GM12892 (cell line): ENCODE measurements around the gene GREB1L. TPM values are rescaled to one million over a fixed set of nuclear protein-coding genes. Genes with fewer than 3 reads are reported as not detected.
"Not testable (repeated sequence)": the region's sequence is repeated elsewhere in the genome, so short reads cannot be mapped to it uniquely, and the experiment has no call there.

Experiments
- DNase-seq: peaks from one replicate; pipeline ENCODE4 v3.0.0; 2011; ENCODE audit not compliant: insufficient read length
- FAIRE-seq: peaks from 2 replicates; lab custom pipeline; 2011; peaks lifted over from hg19 to GRCh38; lab: Jason Lieb, UNC
- POLR2A ChIP-seq: IDR thresholded peaks from 2 replicates; pipeline ENCODE4 v1.6.1; 2011; ENCODE audit warnings: low read depth, low read length, control low read depth
- POLR2AphosphoS5 ChIP-seq: IDR thresholded peaks from 2 replicates; pipeline ENCODE4 v1.6.1; 2011; ENCODE audit warnings: low read depth, low read length, control low read depth
- TAF1 ChIP-seq: IDR thresholded peaks from 2 replicates; pipeline ENCODE4 v1.6.1; 2011; ENCODE audit warnings: low read depth, mild to moderate bottlenecking, control low read depth, low read length, borderline replicate concordance
- polyA plus RNA-seq: library from polyadenylated mRNA; unstranded; fragments of >200 nt; gene quantifications from one replicate; pipeline ENCODE4 v1.2.1, GENCODE V29; 2012; ENCODE audit warnings: missing spikeins, inconsistent platforms; ENCODE audit not compliant: missing spikeins

GREB1L gene
- 0.38 TPM for polyA plus RNA-seq

GRCh38 chr18:21242141-21242779, at the start of gene GREB1L:
Gene GREB1L (plus strand): TSS chr18:21242232. CDS start chr18:21383519, 141,287 bp downstream.
- FAIRE-seq (no peak), DNase-seq (peak; percentile 22)
- TF ChIP-seq TAF1, result no peak
- no peak for TF ChIP-seq POLR2A
- TF ChIP-seq POLR2AphosphoS5, result no peak

GRCh38 chr18:21192308-21192624, 49.8 kb upstream of the GREB1L start:
- no peak for TF ChIP-seq TAF1
- TF ChIP-seq POLR2AphosphoS5, result no peak
- TF ChIP-seq POLR2A, result no peak
- DNase-seq, result no peak
- FAIRE-seq, result no peak

GRCh38 chr18:21194871-21195771, 46.9 kb upstream of the GREB1L start:
- DNase-seq, result no peak
- FAIRE-seq, result peak; percentile 40
- TF ChIP-seq TAF1 (no peak), POLR2A (no peak), POLR2AphosphoS5 (no peak)

GRCh38 chr18:21196426-21196825, 45.6 kb upstream of the GREB1L start:
- no peak for TF ChIP-seq TAF1
- TF ChIP-seq POLR2AphosphoS5, result no peak
- TF ChIP-seq POLR2A, result no peak
- DNase-seq (no peak), FAIRE-seq (no peak)

- FAIRE-seq (no peak), DNase-seq (no peak)
- no peak for TF ChIP-seq POLR2AphosphoS5
- TF ChIP-seq TAF1, result no peak
- no peak for TF ChIP-seq POLR2A
These were observed 38.9 kb upstream of the GREB1L start for GRCh38 chr18:21203126-21203525.

- TF ChIP-seq TAF1 (no peak), POLR2A (no peak)
- FAIRE-seq (no peak), DNase-seq (no peak)
These were observed 38.3 kb upstream of the GREB1L start for GRCh38 chr18:21203542-21204241.

GRCh38 chr18:21205695-21206094, 36.3 kb upstream of the GREB1L start:
- FAIRE-seq, result no peak
- TF ChIP-seq TAF1 (no peak), POLR2A (no peak), POLR2AphosphoS5 (no peak)
- DNase-seq, result no peak

GRCh38 chr18:21210278-21210677, 31.8 kb upstream of the GREB1L start:
- FAIRE-seq (no peak), DNase-seq (no peak)
- TF ChIP-seq POLR2AphosphoS5 (no peak), POLR2A (no peak), TAF1 (no peak)

- no peak for TF ChIP-seq TAF1
- no peak for TF ChIP-seq POLR2AphosphoS5
- TF ChIP-seq POLR2A, result no peak
- DNase-seq (no peak), FAIRE-seq (no peak)
These were observed 31.2 kb upstream of the GREB1L start for GRCh38 chr18:21210784-21211183.

- DNase-seq, FAIRE-seq: not testable (repeated sequence)
These were observed 27.6 kb upstream of the GREB1L start for GRCh38 chr18:21214409-21214808.

- TF ChIP-seq POLR2AphosphoS5 (no peak), TAF1 (no peak), POLR2A (no peak)
- no peak for FAIRE-seq
- no peak for DNase-seq
These were observed 26.5 kb upstream of the GREB1L start for GRCh38 chr18:21215490-21215889.

- no peak for FAIRE-seq
- DNase-seq, result no peak
- no peak for TF ChIP-seq TAF1
- no peak for TF ChIP-seq POLR2AphosphoS5
- no peak for TF ChIP-seq POLR2A
These were observed 23.2 kb upstream of the GREB1L start for GRCh38 chr18:21218862-21219261.
